GM21576 (cell line): ENCODE data around the gene FAM72D.
"Not testable (repeated sequence)": the region's sequence is repeated elsewhere in the genome, so short reads cannot be mapped to it uniquely, and the experiment has no call there.

ENCODE experiments used
- ATAC-seq: cut with Tn5 transposase; IDR thresholded peaks from one replicate; pipeline ENCODE4 v1.9.1; 2021; ENCODE audit warnings: mild to moderate bottlenecking, moderate library complexity; ENCODE audit not compliant: unreplicated experiment

FAM72D gene

DNA sequence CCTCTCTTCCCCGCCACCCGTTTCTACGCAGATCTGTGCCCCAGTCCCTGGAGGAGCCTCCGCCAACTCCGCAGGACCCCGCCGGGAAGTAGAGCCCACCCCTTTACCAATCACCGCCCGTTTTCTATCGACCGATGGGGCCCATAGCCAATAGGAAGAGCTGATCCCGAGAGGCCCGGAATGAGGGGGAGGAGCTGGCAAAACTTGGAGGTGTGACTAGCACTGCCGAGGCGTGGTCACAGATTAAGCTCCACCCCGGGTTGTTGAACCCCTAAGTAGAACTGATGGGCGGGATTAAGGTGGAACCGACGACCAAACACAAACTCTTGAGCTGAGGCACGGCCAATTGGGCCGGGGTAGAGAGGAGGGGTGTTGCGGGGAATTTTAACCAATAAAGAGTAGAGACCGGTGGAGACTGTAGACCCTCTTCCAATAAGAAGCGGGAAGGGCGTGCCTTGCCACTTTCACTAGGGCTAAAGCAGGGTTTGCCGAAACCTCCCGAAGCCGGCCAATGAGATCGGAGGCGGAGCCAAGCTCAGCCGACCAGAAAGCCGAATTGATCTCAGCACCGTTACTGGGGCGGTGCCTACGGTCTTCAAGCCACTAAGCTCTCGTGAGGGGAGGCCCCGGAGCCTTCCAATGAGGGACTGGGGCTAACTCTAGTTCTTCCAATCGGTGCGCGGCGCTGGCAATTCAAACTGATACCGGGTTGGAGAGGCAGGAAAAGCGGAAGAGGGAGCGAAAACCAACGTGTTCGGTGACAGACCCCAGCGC, at the start of gene FAM72D, which contains the start of gene SRGAP2B:
FAM72D (plus strand) TSS at position 691 of the 774 bp plus-strand sequence. CDS start 874 bp downstream, outside the sequence.
SRGAP2B (minus strand) TSS at position 45 of the 774 bp plus-strand sequence. CDS start 2,427 bp downstream, outside the sequence.
- ATAC-seq, result peak; percentile 83

DNA sequence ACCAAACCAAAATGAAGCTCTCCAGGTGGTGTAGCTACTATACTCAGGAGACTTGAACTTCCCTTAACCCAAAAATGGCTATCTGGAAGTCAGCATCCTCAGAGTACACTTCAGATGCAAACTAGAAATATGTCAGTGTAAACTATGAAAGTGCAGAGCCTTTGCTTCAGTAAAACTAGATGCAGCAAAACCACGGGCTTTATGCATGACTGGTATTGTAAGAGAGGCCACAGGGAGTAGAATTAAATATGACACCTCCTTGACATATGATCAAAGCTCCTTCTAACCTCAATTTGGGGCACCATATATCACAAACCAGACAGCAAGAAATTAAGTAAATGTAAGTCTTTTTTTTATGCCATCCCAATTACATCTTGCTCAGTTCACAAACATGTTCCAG, 48.2 kb upstream of the FAM72D start:
- peak; percentile 76 for ATAC-seq

DNA sequence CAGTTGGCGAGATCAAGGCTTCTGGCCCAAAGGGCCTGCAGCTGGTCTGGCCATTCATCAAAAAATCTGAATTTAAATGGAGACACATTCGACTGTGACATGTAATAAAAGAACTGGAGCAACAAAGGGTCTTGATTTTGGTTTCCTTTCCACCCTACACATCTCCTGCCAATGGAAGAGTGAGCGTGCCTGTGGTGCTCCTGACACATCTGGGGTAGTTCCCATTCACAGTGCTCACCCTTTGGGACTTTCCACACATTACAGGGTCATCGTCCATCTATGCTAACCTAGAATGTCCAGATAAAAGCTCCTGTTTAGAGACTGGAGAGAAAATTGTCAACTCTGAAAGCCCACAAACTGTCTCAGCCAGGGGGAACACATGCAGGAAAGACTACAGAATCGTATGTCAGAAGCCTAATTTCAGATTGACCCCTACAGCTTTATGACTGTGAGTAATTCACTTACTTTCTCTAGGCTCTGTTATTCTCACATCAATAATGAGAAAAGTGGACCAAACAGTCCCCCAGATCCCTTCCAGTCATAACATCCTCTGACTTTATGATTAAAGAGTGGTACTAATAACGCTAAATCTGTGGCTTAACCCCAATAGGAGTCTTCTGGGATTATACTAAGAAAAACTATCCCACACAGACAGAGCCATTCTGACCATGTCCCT, 47.5 kb upstream of the FAM72D start:
- ATAC-seq, result not testable (repeated sequence)

DNA sequence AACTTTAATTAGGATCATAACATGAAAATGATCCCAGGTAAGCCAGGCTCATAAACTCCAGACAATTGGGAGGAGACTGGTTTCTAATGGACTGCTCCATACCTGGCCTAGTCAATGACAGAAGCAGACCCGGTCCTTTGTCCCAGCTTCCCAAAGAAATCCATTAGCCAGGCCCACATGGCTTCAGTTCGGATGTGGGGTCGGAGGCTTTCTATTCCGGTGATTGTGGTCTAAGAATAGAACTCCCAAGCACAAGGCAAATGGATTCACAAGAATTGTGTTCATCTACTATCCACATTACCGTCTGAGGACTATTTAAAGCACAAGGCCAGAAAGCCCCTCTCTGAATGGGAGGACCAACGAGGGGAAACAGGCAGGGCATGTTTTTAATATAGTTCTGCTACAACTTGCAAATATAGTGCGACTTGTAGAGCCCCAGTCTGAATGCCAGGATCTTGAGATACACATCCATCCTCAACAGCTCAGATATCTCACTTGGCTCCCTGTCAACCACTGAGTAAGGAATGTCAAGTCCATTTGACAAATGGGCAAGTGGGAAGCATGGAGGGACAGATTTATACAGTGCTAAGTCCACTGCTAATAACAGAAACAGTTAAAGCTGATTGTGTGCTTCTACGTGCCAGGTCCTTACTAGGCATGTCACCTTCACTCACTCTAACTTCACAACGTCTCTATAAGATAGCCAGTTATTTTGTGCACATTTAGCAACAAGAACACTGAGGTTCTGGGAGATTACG, 43.6 kb upstream of the FAM72D start:
- not testable (repeated sequence) for ATAC-seq

DNA sequence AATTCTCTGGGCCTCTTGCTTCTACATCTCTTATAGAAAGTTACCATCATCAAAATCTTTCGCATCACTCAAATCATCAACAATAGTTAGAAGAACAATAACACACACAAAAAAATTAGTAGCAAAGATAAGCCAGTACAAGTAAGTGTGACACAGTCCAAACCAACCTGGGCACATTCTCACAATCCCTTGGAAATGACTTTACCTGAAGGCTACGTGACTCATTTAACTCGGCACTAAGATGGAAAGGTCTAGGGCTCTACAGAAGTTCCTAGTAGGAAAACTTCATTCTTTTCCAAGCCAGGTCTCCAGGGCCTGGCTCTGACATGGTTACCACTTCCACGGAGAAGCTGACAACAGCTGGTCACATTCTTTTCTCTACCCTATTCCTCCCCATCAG, 42.3 kb upstream of the FAM72D start:
- ATAC-seq, result not testable (repeated sequence)

DNA sequence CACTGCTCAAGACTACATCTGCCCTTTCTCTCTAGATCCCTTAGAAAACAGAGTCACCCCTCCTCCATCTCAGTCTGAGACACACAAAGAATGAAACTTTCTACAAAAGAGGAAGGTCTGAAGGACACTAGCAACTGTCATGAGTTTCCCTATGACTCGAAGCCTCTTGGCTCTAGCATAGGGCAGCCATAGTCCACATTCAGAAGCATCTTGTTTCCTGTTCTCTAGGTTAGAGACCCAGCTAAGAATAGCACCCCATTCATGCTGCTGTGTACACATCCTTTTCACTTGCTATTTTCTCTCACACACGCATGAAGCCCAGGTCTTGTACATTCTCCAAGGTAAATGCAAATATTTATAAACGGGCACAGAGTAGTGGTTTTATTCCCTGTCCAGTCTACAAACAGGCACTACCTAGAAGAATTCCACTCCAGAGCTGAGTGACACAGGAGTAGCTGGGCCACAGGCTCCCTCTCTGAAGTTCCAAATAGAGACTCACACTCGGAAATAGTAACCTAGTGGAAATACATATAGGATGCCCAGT, 40.5 kb upstream of the FAM72D start:
- peak; percentile 100 for ATAC-seq

- not testable (repeated sequence) for ATAC-seq
These were observed 37.6 kb upstream of the FAM72D start for GRCh38 chr1:145058184-145058583.

DNA sequence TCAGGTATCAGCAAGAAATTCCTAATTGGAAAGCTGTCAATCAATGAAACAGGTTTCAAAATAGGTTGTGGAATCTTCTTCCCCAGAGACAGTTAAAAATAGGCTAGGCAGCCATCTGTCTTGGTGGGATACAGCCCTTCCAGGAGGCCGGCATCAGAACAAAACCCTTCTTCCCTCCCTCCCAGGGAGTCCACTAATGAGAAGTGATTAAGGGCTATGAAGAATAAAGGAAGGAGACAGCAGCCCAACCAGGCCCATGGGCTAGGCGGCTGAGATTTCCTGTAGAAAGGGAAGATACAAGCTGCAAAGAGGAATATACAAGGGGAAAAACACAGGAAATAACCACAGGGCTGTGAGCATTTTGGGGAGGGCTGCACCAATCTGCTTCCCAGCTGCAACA, 32.5 kb upstream of the FAM72D start:
- not testable (repeated sequence) for ATAC-seq

DNA sequence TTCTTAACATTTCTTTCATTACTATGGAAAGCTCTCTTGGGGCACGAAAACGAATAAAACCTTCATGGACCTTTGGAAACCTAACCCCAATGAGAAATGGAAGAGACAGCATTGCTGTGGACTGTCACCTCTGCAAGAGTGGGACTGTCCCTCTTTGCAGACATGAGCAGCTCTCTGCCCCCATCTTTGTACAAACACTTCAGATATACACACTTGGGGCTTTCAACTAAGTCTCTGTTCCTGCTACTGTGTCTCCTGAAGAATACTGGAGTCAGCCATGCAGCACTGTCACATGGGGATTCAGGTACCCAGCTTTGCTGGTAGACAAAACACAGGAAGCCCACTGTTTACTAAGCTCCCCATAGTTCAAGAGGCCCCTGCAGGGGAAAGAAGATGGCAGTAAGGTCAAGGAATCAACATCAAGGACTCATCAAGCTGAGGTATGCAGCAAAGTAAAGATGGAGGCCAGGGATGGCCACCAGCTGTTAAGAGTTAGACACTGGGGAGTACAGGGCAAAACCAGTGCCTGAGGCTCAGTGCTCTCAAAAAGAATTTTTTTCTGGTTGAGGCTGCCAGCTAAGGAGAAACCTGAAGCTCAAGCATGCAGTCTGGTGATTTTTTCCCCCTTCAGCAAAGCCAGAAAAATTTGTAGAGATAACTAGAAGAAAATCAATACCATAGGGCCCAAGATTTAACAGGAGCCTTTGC, 31.7 kb upstream of the FAM72D start:
- ATAC-seq, result not testable (repeated sequence)

DNA sequence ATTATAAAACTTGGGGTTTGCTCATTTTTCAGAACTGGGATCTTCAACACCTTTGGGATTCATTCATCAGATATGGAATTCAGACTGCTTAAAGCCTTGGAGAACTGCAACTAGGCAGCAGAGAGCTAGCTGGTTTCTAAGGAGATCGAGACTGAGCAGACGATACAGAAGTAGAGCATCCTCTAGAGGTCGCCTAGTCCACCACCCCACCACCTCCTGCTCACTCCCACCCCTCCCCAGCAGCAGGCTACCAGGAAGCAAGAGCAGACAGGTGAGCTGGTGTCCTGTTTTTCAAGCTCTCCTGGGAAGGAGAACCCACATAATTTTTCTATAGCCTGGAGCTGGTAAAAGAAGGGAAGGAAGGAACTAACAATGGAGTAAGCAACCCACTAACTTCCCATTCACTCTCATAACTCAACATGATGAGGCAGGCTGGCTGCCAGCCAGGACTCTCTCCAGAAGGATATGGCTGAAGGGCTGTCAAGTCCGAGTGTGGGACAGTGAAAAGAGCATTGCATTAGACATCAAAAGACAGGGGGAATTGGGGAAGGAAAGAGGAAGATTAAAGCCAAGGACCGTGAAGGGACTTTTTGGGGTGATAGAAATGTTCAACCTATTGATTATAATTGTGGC, 30.5 kb upstream of the FAM72D start:
- not testable (repeated sequence) for ATAC-seq

DNA sequence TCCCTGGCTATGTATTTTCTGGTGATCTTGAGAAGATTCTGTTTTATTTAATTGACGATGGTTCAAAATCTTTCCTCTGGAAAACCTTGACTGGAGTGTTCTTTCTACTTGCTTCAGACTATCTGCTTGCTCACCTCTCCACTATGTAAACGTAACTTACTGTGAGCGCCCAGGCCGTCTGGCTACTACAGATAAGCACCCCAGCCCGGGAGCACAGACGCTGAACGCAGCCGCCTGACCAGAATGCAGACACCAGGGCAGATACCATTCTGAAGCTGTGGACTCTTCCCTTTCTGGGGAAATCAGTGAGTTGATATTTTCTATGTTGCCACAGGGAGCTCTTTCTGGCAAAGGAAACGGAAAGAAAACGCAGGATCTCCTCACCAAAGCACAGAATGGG, 29.3 kb upstream of the FAM72D start:
- ATAC-seq, result not testable (repeated sequence)

DNA sequence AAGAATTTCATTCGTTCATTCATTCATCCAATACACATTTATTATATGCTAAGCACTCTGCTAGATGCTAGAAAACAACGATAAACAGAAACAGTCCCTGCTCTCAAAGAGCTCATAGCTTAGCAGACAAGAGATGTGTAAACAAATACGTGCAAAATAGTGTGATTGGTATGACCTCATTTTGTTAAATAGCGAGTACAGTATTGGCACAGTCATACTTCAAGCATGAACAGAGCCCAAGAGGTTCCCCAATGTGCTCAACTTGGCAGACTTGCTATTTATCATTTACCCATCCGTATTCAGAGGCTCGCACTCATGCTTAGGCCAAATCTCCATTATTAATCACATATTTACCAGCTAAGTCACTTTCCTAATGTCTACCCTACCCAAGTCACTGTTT, 24.2 kb upstream of the FAM72D start:
- ATAC-seq, result not testable (repeated sequence)

DNA sequence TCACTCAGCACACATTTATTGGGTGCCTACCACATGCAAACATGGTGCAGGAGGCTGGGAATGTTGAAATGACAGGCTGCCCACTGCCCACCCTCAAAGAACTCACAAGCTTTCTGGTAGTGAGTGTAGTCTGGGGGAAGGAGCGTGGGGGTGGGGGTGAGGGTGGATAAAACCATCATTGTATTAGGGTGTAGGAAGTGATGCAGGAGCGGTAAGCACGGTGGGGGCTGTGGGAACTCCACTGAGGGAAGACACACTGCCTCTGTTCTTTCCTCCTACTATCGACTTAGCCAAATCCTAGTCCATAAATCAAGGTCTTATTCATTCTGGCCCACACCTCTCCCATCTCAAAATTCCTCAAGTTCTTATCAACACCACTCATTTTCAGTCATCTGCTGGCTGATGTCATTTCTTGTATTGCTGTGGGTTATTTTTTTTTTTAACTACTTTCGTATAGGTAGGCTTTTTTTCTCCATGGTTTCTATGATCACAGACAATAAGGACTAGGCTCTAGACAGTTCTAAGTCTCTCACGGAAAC, 21.7 kb upstream of the FAM72D start:
- ATAC-seq, result not testable (repeated sequence)

GRCh38 chr1:145076877-145077276, 18.9 kb upstream of the FAM72D start:
- not testable (repeated sequence) for ATAC-seq

GRCh38 chr1:145077872-145078786, 17.6 kb upstream of the FAM72D start:
- ATAC-seq, result not testable (repeated sequence)

- ATAC-seq, result not testable (repeated sequence)
These were observed 16.9 kb upstream of the FAM72D start for GRCh38 chr1:145078787-145079370.

- not testable (repeated sequence) for ATAC-seq
These were observed 16.0 kb upstream of the FAM72D start for GRCh38 chr1:145079737-145080136.

- ATAC-seq, result not testable (repeated sequence)
These were observed 15.6 kb upstream of the FAM72D start for GRCh38 chr1:145080193-145080592.
